Renal pelvis (tissue), 4 donors: ENCODE measurements around the gene TAF15. TPM values are rescaled to one million over a fixed set of nuclear protein-coding genes. Genes with fewer than 3 reads are reported as not detected.
A peak's percentile ranks its signal among the peaks of the same experiment; 100 is the strongest.

Source experiments
- DNase-seq: peaks from one replicate; pipeline ENCODE4 v3.0.0-alpha.2; 2013
- polyA plus RNA-seq, 3 donors: library from polyadenylated mRNA; unstranded; fragments of 120-200 nt; gene quantifications; one replicate each; pipeline ENCODE4 v1.2.1, GENCODE V29; 2013; ENCODE audit not compliant: insufficient read length in 3 of 3

TAF15 gene
- polyA plus RNA-seq, 3 donors = 208 to 284 (median 226) TPM

GRCh38 chr17:35867574-35867973, 58.3 kb downstream of the TAF15 start:
- DNase-seq = no peak

- no peak for DNase-seq
These were observed 59.5 kb downstream of the TAF15 start, which contains the start of gene HEATR9 for GRCh38 chr17:35868737-35869136. Gene HEATR9, minus strand, starts transcription at chr17:35868891. Its CDS starts 149 bp downstream, at chr17:35868742.

GRCh38 chr17:35870906-35871819, 61.9 kb downstream of the TAF15 start:
- no peak for DNase-seq

GRCh38 chr17:35872196-35872980, 63.1 kb downstream of the TAF15 start:
- DNase-seq = no peak

GRCh38 chr17:35875072-35875799, 66.0 kb downstream of the TAF15 start:
- DNase-seq = no peak

GRCh38 chr17:35875800-35876139, 66.5 kb downstream of the TAF15 start:
- no peak for DNase-seq

- no peak for DNase-seq
These were observed 67.2 kb downstream of the TAF15 start for GRCh38 chr17:35876534-35876933.

- DNase-seq = no peak
These were observed 68.2 kb downstream of the TAF15 start for GRCh38 chr17:35877345-35878029.

- DNase-seq = no peak
These were observed 69.1 kb downstream of the TAF15 start for GRCh38 chr17:35878361-35878760.

GRCh38 chr17:35879773-35880654, 70.7 kb downstream of the TAF15 start, which contains the start of gene CCL5:
Gene CCL5, minus strand, starts transcription at chr17:35880360.
- DNase-seq = no peak

- no peak for DNase-seq
These were observed 80.0 kb downstream of the TAF15 start for GRCh38 chr17:35889241-35889640.

GRCh38 chr17:35889818-35890773, 80.8 kb downstream of the TAF15 start:
- peak; percentile 74 for DNase-seq

GRCh38 chr17:35890774-35891155, 81.5 kb downstream of the TAF15 start:
- no peak for DNase-seq

GRCh38 chr17:35891269-35891668, 82.0 kb downstream of the TAF15 start:
- DNase-seq = no peak

GRCh38 chr17:35892091-35893035, 83.1 kb downstream of the TAF15 start:
- no peak for DNase-seq

GRCh38 chr17:35893751-35894150, 84.5 kb downstream of the TAF15 start:
- DNase-seq = no peak

GRCh38 chr17:35894206-35894605, 84.9 kb downstream of the TAF15 start:
- DNase-seq = no peak
